NCI-H1092 (cell line): Measurements from ENCODE around the gene CYP2A7.
"Not testable (repeated sequence)": the region's sequence is repeated elsewhere in the genome, so short reads cannot be mapped to it uniquely, and the experiment has no call there.

Source experiments
- DNase-seq: peaks from one replicate; lab custom pipeline; 2025; lab: John Stamatoyannopoulos, UW

CYP2A7 gene, protein sequence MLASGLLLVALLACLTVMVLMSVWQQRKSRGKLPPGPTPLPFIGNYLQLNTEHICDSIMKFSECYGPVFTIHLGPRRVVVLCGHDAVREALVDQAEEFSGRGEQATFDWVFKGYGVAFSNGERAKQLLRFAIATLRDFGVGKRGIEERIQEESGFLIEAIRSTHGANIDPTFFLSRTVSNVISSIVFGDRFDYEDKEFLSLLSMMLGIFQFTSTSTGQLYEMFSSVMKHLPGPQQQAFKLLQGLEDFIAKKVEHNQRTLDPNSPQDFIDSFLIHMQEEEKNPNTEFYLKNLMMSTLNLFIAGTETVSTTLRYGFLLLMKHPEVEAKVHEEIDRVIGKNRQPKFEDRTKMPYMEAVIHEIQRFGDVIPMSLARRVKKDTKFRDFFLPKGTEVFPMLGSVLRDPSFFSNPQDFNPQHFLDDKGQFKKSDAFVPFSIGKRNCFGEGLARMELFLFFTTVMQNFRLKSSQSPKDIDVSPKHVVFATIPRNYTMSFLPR

GRCh38 chr19:40882062-40882461, at the start of gene CYP2A7:
Gene CYP2A7, minus strand, starts transcription at chr19:40882231. Its CDS starts 21 bp downstream, at chr19:40882210.
- DNase-seq: not testable (repeated sequence)

- DNase-seq: not testable (repeated sequence)
Observed at GRCh38 chr19:40930799-40931198, 48.8 kb upstream of the CYP2A7 start.

- DNase-seq: not testable (repeated sequence)
Observed at GRCh38 chr19:40929942-40930341, 47.9 kb upstream of the CYP2A7 start.

GRCh38 chr19:40928850-40929249, 46.8 kb upstream of the CYP2A7 start:
- no peak for DNase-seq

- DNase-seq: no peak
Observed at GRCh38 chr19:40927567-40927966, 45.5 kb upstream of the CYP2A7 start.

GRCh38 chr19:40926276-40926675, 44.2 kb upstream of the CYP2A7 start:
- not testable (repeated sequence) for DNase-seq

GRCh38 chr19:40923934-40924391, 41.9 kb upstream of the CYP2A7 start:
- no peak for DNase-seq

GRCh38 chr19:40922237-40923160, 40.5 kb upstream of the CYP2A7 start:
- not testable (repeated sequence) for DNase-seq

GRCh38 chr19:40921005-40921897, 39.2 kb upstream of the CYP2A7 start:
- no peak for DNase-seq

GRCh38 chr19:40920300-40921004, 38.4 kb upstream of the CYP2A7 start:
- DNase-seq: no peak

- not testable (repeated sequence) for DNase-seq
Observed at GRCh38 chr19:40919530-40920299, 37.7 kb upstream of the CYP2A7 start.

DNA sequence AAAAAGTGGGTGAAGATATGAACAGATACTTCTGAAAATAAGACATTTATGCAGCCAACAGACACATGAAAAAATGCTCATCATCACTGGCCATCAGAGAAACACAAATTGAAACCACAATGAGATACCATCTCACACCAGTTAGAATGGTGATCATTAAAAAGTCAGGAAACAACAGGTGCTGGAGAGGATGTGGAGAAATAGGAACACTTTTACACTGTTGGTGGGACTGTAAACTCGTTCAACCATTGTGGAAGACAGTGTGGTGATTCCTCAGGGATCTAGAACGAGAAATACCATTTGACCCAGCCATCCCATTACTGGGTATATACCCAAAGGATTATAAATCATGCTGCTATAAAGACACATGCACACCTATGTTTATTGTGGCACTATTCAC, 36.3 kb upstream of the CYP2A7 start:
- not testable (repeated sequence) for DNase-seq

DNA sequence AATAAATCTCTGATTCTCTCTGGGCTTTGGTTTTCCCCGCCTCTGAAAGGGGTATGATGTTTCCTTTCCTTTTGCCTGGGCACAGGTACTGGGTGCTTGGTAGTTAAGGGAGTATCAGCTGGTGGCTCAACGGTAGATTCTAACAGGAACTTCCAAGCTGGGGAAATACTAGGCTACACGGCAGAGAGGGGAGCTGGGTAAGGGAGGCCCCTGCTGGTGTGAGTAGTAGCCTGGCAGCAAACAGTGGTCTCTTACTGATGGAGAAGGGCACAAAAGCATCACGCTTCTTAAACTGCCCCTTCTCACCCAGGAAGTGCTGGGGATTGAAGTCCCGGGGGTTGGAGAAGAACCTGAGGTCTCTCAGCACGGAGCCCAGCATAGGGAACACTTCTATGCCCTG, 26.9 kb upstream of the CYP2A7 start:
- no peak for DNase-seq

DNA sequence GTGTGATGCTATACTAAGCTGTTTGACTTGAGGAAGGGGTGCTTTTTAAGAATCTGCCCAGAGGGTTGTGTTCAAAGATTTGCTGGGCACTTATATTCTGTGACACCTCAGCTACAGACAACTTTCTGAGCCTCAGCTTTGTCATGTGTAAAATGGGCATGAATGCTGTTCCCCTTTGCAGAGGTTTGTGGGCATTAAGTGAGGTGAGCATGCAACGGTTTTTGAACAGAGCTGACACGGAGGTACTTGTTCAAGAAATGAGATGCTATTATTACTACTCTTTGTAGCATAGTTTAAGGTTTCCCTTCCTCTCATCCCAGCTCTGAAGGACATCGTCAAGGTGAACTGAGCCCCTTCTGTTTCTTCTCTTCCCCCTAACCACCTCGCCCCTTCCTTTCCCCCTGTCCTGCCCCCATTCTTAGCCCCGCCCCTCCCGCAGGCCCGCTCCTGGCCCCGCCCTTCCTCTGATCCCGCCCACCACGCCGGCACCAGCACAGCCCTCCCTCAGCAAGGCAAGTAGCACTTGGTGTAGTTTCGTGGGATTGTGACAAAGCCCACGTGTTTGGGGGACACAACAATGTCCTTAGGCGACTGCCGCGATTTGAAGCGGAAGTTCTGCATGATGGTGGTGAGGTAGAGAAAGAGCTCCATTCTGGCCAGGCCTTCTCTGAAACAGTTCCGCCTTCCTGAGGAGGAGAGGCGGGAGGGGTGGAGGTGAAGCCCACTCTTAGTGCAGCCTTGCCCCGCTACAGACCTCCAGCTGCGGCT, 26.1 kb upstream of the CYP2A7 start:
- no peak for DNase-seq

DNA sequence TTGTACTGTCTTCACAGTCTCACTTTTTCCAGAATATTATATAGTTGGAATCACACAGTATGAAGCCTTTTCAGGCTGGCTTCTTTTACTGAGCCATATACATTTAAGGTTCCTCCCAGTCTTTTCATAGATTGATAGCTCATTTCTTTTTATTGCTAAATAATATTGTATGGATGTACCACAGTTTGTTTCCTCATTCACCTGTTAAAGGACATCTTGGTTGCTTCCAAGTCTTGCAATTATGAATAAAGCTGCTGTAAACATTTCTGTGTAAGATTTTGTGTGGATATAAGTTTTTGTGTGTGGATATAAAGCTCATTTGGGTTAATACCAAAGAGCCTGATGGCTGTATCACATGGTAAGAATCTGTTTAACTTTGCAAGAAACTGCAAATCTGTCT, 24.5 kb upstream of the CYP2A7 start:
- no peak for DNase-seq

GRCh38 chr19:40904673-40905156, 22.7 kb upstream of the CYP2A7 start:
- DNase-seq: not testable (repeated sequence)

DNA sequence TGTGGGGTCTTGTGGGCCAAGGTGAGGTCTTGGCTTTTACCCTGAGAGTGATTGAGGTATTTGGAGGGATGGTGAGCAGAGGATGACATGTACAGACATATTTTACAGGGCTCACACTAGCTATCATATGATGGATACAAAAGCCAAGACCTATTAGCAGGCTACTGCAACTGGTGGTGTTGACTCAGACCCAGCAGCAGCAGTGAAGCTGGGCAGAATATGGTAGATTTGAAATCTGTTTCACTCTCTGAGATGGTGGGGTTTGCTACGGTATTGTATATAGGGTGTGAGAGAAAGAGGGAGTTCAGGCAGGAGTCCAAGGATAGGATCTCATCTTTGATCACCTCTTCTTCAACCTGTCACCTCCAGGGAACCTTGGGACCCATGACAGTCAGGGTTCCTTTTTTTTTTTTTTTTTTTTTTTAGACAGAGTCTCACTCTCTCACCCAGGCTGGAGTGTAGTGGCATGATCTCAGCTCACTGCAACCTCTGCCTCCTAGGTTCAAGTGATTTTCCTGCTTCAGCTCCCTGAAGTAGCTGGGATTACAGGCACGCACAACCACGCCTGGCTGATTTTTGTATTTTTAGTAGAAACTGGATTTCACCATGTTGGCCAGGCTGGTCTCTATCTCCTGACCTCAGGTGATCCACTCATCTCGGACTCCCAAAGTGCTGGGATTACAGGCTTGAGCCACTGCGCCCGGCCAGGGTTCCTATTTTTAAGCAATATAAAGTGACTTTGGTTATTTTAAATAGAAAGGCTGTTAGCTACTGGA, 20.1 kb upstream of the CYP2A7 start:
- not testable (repeated sequence) for DNase-seq

GRCh38 chr19:40900521-40900920, 18.5 kb upstream of the CYP2A7 start:
- DNase-seq: not testable (repeated sequence)
